ENCODE results near the gene NBAS. TPM values are rescaled to one million over a fixed set of nuclear protein-coding genes. Genes with fewer than 3 reads are reported as not detected.

Gene NBAS
- total RNA-seq, 1 experiment from 2014 or later: 32.5 TPM

DNA sequence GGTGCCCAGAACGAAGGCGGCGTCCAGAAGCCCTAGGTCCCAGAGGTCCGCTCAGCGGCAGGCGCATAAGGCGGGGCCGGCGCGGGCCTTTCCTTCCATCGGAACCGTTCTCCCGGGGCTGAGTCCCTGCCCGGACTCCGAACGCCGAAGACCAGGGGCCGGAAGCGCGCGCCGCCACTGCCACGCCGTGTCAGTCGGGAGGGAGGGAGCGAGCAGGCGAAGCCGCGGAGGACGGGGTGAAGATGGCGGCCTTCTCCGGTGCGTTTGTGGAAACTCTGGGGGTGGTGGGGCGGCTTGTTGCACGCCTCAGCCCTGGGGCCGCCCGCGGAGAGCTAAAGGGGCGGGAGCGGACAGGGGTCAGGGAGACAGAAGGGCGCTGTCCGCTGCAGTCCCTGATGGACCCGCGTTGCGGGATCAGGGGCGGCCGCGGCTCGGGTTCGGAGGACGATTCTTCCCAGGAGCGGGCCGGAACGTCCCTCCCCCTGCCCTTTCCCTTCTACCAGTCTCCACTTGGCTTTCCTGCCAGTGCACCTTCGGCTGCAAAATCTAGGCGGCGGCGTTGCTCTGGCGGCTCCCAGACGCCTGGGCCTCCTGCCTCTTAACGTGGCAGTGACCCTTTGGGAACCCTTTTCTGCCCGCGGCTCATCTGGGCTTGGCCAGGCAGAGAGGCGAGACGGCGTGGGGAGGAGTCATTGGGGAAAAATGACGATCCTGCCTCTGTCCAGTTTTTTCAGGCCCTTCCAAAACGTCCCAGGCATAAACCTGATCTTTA, 30.7 kb upstream of the NBAS start, which contains the start of gene DDX1:
TSS of gene DDX1 (plus strand) at position 177 of the 772 bp plus-strand sequence. CDS start at position 243, 66 bp downstream.
- no peak within 1 kb of the TSS for H3K4ac ChIP-seq (ENCODE audit: low read depth, low read length)
- peaks cover 6% of the 10 kb centered on the region; the same call in 1 of the 2 replicates for H3K79me2 ChIP-seq (ENCODE audit: insufficient read depth, low read length)
- H3K56ac ChIP-seq (ENCODE audit: insufficient read length, low read depth, low read length): no peak within 1 kb of the TSS
- no peak within 1 kb of the TSS for H2BK15ac ChIP-seq (ENCODE audit: low read depth, low read length)
- H3K4me1 ChIP-seq (ENCODE audit: insufficient read depth, low read length): no peaks in the 10 kb centered on the region
- peak within 1 kb of the TSS; percentile 86 for H3K4me2 ChIP-seq (ENCODE audit: insufficient read depth, insufficient read length, low read length)
- peak within 1 kb of the TSS; percentile 90 to 98 (median 97) for H3K27ac Mint-ChIP-seq
- H3K27me3 ChIP-seq (ENCODE audit: insufficient read depth, low read length): no peaks in the 10 kb centered on the region
- H3K9me3 Mint-ChIP-seq: no peaks in the 10 kb centered on the region
- H4K91ac ChIP-seq (ENCODE audit: insufficient read length, low read depth, low read length): no peak within 1 kb of the TSS
- peak within 1 kb of the TSS; percentile 83 for H3K14ac ChIP-seq (ENCODE audit: insufficient read depth, low read length)
- H4K20me1 ChIP-seq (ENCODE audit: control insufficient read depth, insufficient read depth, insufficient read length): no peaks in the 10 kb centered on the region
- H3K27ac ChIP-seq (ENCODE audit: insufficient read length, low read depth, low read length): no peak within 1 kb of the TSS
- no peak within 1 kb of the TSS for H2BK12ac ChIP-seq (ENCODE audit: insufficient read length, low read depth, low read length)
- H3K4me1 Mint-ChIP-seq: peaks cover 13 to 16% of the 10 kb centered on the region in 2 experiments
- H3K18ac ChIP-seq (ENCODE audit: insufficient read length, low read depth, low read length): peak within 1 kb of the TSS; percentile 66
- peak within 1 kb of the TSS; percentile 72 for H3K9ac ChIP-seq (ENCODE audit: extremely low read depth, insufficient read length, low read length)
- no peak within 1 kb of the TSS for H2BK120ac ChIP-seq (ENCODE audit: low read depth, low read length, poor library complexity, severe bottlenecking)
- no peak within 1 kb of the TSS for H3K23ac ChIP-seq (ENCODE audit: insufficient read length, low read depth, low read length)
- H3K36me3 Mint-ChIP-seq (ENCODE audit: insufficient read depth in 1 of 3, low read depth in 3 of 3): peaks cover 10 to 21% (median 21%) of the 10 kb centered on the region in 3 experiments
- no CpG with 5 or more reads among the region's 68 CpGs for WGBS (ENCODE audit: extremely low coverage, insufficient read length, low lambda C conversion rate)
- peak within 1 kb of the TSS; percentile 85 for H2AFZ ChIP-seq (ENCODE audit: low read length)
- no peak within 1 kb of the TSS for H2BK20ac ChIP-seq (ENCODE audit: low read depth, low read length, poor library complexity, severe bottlenecking)
- H2BK5ac ChIP-seq (ENCODE audit: insufficient read length, low read length): no peak within 1 kb of the TSS
- no peaks in the 10 kb centered on the region for H3K27me3 Mint-ChIP-seq (ENCODE audit: low read depth)
- H4K8ac ChIP-seq (replicated peaks; ENCODE audit: insufficient read length, low read depth, low read length): no peak within 1 kb of the TSS
- H4K5ac ChIP-seq (ENCODE audit: insufficient read length, low read depth, low read length): no peak within 1 kb of the TSS
- H2AK5ac ChIP-seq (ENCODE audit: insufficient read length, low read length): no peak within 1 kb of the TSS
- no peak within 1 kb of the TSS for H3T11ph ChIP-seq (ENCODE audit: low read length)
- DNase-seq: peak; percentile 82
- H3K23me2 ChIP-seq (ENCODE audit: insufficient read length, low read depth, low read length, poor library complexity, severe bottlenecking): peaks cover 6% of the 10 kb centered on the region
- no peaks in the 10 kb centered on the region for H3K9me3 ChIP-seq (ENCODE audit: control insufficient read depth, low read depth, low read length)
- no peaks in the 10 kb centered on the region for H3K79me1 ChIP-seq (ENCODE audit: insufficient read depth, low read depth, low read length, poor library complexity, severe bottlenecking)
- TF ChIP-seq, protein P1, sequence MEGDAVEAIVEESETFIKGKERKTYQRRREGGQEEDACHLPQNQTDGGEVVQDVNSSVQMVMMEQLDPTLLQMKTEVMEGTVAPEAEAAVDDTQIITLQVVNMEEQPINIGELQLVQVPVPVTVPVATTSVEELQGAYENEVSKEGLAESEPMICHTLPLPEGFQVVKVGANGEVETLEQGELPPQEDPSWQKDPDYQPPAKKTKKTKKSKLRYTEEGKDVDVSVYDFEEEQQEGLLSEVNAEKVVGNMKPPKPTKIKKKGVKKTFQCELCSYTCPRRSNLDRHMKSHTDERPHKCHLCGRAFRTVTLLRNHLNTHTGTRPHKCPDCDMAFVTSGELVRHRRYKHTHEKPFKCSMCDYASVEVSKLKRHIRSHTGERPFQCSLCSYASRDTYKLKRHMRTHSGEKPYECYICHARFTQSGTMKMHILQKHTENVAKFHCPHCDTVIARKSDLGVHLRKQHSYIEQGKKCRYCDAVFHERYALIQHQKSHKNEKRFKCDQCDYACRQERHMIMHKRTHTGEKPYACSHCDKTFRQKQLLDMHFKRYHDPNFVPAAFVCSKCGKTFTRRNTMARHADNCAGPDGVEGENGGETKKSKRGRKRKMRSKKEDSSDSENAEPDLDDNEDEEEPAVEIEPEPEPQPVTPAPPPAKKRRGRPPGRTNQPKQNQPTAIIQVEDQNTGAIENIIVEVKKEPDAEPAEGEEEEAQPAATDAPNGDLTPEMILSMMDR (conservative IDR thresholded peaks at IDR 0.05): no peak
- H3K4me3 Mint-ChIP-seq: peak within 1 kb of the TSS; percentile 93 to 94
